H1 (cell line): ENCODE data around the gene TCF4. TPM values are rescaled to one million over a fixed set of nuclear protein-coding genes. Genes with fewer than 3 reads are reported as not detected.

Experiments
- BACH1 ChIP-seq: IDR thresholded peaks from 2 replicates; pipeline ENCODE4 v1.6.1; 2012; ENCODE audit warnings: low read length, improper control_type of control experiment
- CREB1 ChIP-seq: IDR thresholded peaks from 2 replicates; pipeline ENCODE4 v1.6.1; 2012; ENCODE audit warnings: inconsistent platforms
- HDAC6 ChIP-seq: IDR thresholded peaks from one replicate; pipeline ENCODE4 v1.7.1; 2012; ENCODE audit warnings: low read depth, mild to moderate bottlenecking, inconsistent platforms, low read length, moderate library complexity
- MAFK ChIP-seq: IDR thresholded peaks from 2 replicates; pipeline ENCODE4 v1.6.1; 2012; ENCODE audit warnings: low read depth, mild to moderate bottlenecking, improper control_type of control experiment, low read length
- SRF ChIP-seq: IDR thresholded peaks from 2 replicates; pipeline ENCODE4 v1.6.1; 2011; ENCODE audit warnings: mild to moderate bottlenecking, low read depth, low read length, moderate library complexity
- polyA plus RNA-seq, 7 experiments: library from polyadenylated mRNA; depleted of rRNA in 3 of 7; stranded (reverse) in 5 of 7; unstranded in 2 of 7; fragments of >200 nt in 5 of 7; fragments of 200-250 nt in 2 of 7; gene quantifications; 1 replicate in 5 of 7; 2 replicates in 1 of 7; 4 replicates in 1 of 7; pipeline versions ENCODE4 v1.2.1 to v1.2.3, GENCODE V29; 2011 to 2013; ENCODE audit warnings: missing spikeins in 2 of 7, mixed read lengths in 2 of 7
- total RNA-seq: library from RNA; stranded (reverse); fragmentation: NEBNext Ultra II Directional; extraction: Animal tissue kit (Norgen Biotek cat#: 25700); gene quantifications from 2 replicates; pipeline ENCODE4 v1.2.1, GENCODE V29; 2021

TCF4 gene
- total and polyA plus RNA-seq, 2 of the 8 experiments (the other 6 are each of a cell fraction or from before 2014, with no cell fraction given): 59.3 to 118 TPM

GRCh38 chr18:55589625-55590291 is 1.8 kb upstream of the TCF4 start (continued):
- no peak for TF ChIP-seq MAFK
- no peak for TF ChIP-seq HDAC6
- no peak for TF ChIP-seq CREB1
- no peak for TF ChIP-seq SRF
- TF ChIP-seq BACH1: peak; percentile 82
